ENCODE results near the gene MAGEE1.
A peak's percentile ranks its signal among the peaks of the same experiment; 100 is the strongest.

The MAGEE1 gene

GRCh38 chrX:76427560-76428242 lies at the start of gene MAGEE1:
Gene MAGEE1, plus strand, starts transcription at chrX:76427710. Its CDS starts 221 bp downstream, at chrX:76427931.
- DNase-seq, result peak; percentile 1

GRCh38 chrX:76398970-76399369 lies 28.5 kb upstream of the MAGEE1 start:
- DNase-seq, result no peak

GRCh38 chrX:76407795-76408194 lies 19.7 kb upstream of the MAGEE1 start:
- DNase-seq, result no peak

- no peak for DNase-seq
These were observed 7.3 kb upstream of the MAGEE1 start for GRCh38 chrX:76420237-76420636.

- DNase-seq, result no peak
These were observed 977 bp downstream of the MAGEE1 start for GRCh38 chrX:76428243-76429130.

- DNase-seq, result peak; percentile 19
These were observed 5.7 kb downstream of the MAGEE1 start for GRCh38 chrX:76433219-76433618.

- DNase-seq, result no peak
These were observed 6.7 kb downstream of the MAGEE1 start for GRCh38 chrX:76434103-76434741.

- DNase-seq, result no peak
These were observed 11.7 kb downstream of the MAGEE1 start for GRCh38 chrX:76439188-76439587.

- no peak for DNase-seq
These were observed 26.4 kb downstream of the MAGEE1 start for GRCh38 chrX:76453737-76454406.

GRCh38 chrX:76454456-76454927 lies 27.0 kb downstream of the MAGEE1 start:
- no peak for DNase-seq

GRCh38 chrX:76477353-76477752 lies 49.8 kb downstream of the MAGEE1 start:
- DNase-seq, result no peak

Data from NCI-H524 treated with DMSO at 0.1 percent for 48 hours (cell line).